Measurements from ENCODE around the gene GFPT1.

Gene GFPT1

GRCh38 chr2:69311024-69311416 is 76.0 kb downstream of the GFPT1 start:
- no peak for DNase-seq

- DNase-seq, result no peak
These were observed 76.7 kb downstream of the GFPT1 start for GRCh38 chr2:69310111-69311023.

- peak; percentile 51 for DNase-seq
These were observed 77.5 kb downstream of the GFPT1 start for GRCh38 chr2:69309351-69310110.

DNA sequence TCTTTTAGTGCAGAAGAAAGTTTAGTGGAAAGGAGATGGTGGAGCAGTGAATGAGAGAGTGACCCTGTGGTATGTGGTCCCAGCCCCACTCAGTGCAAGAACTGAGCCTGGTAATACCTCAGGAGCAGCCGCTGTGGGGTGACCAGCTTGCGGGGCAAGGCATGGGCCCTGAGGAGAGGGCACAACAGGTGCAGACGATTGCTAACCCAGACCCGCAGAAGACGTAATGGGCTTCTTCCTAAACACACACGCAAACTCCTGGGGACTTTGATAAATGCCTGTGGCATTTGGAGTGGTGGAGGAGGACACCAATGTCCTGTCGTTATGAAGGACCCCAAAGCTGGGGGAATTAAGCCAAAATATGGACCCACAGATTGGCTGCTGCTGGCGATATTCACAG is 78.7 kb downstream of the GFPT1 start:
- no peak for DNase-seq

- no peak for DNase-seq
These were observed 79.4 kb downstream of the GFPT1 start for GRCh38 chr2:69307579-69308064.

GRCh38 chr2:69306822-69307578 is 80.0 kb downstream of the GFPT1 start:
- DNase-seq, result peak; percentile 57

DNA sequence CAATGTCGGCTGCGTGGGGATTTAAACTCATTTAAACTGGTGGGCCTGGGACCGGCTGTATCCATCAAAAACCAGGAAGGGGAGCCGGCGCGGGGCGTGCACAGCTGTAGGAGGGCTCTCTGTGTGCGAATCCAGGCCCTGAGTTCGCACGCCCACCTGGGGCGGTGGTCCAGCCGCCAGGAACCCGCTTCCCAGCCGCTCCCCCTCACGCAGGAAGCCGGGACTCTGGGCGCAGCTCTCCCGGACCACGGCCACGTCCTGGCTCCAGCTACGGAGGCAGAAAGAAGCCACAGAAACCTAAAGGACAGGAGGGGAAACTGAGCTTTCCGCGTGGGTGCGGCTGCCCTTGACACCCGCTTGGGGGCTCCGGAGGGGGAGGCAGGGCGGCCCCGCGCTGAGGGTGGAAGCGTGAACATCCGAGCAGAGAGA is 80.6 kb downstream of the GFPT1 start:
- no peak for DNase-seq

GRCh38 chr2:69305712-69306392 is 81.2 kb downstream of the GFPT1 start:
- DNase-seq, result no peak

- DNase-seq, result no peak
These were observed 81.9 kb downstream of the GFPT1 start for GRCh38 chr2:69305166-69305565.

GRCh38 chr2:69304656-69305055 is 82.4 kb downstream of the GFPT1 start:
- DNase-seq, result no peak

DNA sequence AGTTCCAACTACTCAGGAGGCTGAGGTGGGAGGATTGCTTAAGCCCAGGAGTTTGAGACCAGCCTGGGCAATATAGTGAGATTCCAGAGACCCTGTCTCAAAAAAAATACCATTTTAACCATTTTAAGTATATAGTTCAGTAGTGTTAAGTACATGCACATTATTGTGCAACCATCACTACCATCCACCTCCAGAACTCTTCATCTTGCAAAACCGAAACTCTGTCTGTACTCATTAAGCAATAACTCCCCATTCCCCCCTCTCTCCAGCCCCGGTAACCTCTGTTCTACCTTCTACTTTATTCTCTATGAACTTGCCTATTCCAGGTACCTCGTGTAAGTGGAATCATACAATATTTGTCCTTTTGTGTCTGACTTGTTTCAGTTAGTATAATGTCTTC is 86.4 kb downstream of the GFPT1 start:
- no peak for DNase-seq

GRCh38 chr2:69299772-69300516 is 87.1 kb downstream of the GFPT1 start:
- DNase-seq, result no peak

- DNase-seq, result no peak
These were observed 88.2 kb downstream of the GFPT1 start for GRCh38 chr2:69298862-69299261.

DNA sequence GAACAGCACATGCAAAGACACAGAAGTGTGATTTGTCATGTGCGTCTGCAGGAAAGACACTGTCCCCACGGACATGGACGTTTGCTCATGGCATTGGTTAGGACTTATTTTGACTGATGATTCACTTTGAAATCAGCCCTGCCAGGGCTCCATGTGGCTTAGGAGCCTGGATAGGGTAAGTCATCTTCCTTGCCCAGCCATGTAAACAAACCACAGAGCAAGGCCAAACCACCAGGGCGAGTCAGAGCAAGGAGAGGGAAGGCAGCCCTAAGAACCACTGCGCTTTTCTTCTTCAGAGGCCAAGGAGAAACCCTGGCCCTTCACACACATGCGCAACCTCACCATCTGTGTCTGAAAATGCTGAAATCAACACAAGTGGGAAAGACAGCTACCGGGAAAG is 88.8 kb downstream of the GFPT1 start:
- no peak for DNase-seq

- DNase-seq, result no peak
These were observed 89.8 kb downstream of the GFPT1 start for GRCh38 chr2:69297216-69297615.

DNA sequence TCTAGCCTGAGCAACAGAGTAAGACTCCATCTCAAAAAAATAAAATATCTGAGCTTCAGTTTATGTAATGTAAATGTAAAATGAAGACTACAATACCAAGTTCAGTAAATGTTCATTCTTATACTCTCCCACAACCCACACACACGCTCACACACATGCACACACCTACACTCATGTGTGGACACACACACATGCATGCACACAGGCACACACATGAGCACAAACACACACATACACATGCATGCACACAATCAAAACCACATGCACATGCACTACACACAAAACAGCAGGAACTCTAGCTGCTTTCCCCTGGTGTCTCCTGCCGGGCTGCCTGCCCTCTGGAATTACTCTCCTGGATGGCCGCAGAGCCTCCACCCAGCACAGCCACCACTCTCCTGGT is 90.6 kb downstream of the GFPT1 start:
- DNase-seq, result no peak

GRCh38 chr2:69292256-69292655 is 94.8 kb downstream of the GFPT1 start:
- DNase-seq, result no peak

DNA sequence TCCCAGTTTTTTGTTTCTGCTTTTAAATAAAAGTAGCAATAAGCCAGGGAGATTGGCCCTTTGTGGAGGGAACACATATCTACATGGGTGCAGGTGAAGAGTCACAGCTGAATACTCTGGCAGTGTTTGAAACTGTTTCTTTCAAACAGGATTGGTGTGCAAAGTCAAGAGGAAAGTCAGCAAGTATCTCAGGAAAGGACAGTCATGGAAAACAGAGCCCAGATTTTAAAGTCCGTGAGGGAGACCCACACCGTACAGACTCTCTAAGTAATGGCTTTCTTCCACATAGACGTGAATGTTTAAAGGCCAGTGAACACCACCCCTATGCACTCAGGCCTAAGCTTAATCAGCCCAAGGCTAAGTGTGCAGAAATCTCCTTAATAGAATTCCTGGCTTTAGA is 95.3 kb downstream of the GFPT1 start:
- no peak for DNase-seq

GRCh38 chr2:69291004-69291650 is 95.9 kb downstream of the GFPT1 start:
- DNase-seq, result no peak

- no peak for DNase-seq
These were observed 98.6 kb downstream of the GFPT1 start for GRCh38 chr2:69288429-69288828.

- DNase-seq, result no peak
These were observed 99.5 kb downstream of the GFPT1 start for GRCh38 chr2:69287544-69287943.
